Measurements from ENCODE around the gene FUT6.
"Not testable (repeated sequence)": the region's sequence is repeated elsewhere in the genome, so short reads cannot be mapped to it uniquely, and the experiment has no call there.

The FUT6 gene

DNA sequence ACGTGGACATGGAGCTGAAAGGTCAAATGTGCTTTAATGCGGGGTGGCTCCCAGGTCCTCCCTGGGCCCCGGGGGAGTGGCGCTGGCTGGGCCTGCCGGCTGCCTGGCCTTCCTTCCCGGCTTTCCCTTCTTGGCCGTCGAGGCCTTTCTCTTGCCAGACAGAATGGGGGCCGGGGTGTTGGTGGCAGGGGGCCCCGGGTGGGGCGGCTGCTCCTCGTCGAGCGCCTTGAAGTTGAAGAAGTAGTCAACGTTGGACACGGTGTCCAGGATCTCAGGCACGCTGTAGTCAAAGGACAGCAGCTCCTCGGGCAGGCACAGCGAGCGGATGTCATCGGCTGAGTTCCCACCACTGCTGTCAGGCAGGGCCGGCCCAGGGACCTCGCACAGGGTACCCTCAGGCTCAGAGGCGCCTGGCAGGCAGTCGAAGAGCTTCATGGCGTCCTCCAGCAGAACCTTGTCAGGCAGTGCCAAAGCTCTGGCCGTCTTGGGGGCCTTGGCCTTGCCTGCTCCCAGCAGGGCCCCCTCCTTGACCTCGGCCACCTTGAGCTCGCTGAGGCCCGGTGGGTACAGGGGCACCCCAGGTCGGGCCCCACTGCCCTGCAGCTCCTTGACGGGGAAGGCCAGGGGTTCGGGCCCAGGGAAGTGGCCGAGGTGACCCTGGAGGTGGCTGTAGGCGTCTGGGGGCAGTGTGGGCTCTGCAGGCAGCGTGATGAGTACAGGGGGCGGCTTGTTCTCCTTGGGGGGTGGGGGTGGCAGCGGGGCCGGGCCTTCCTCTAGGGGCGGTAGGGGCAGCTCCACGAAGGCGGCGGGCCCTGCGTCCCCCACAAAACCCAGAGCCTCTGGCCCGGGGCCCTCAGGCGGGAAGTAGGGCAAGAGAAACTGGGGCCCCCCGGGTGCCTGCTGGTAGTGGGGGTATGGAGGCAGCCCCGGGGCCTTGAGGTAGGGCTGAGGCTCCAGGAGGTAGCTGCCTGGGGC lies 56.3 kb downstream of the FUT6 start:
- DNase-seq = no peak

DNA sequence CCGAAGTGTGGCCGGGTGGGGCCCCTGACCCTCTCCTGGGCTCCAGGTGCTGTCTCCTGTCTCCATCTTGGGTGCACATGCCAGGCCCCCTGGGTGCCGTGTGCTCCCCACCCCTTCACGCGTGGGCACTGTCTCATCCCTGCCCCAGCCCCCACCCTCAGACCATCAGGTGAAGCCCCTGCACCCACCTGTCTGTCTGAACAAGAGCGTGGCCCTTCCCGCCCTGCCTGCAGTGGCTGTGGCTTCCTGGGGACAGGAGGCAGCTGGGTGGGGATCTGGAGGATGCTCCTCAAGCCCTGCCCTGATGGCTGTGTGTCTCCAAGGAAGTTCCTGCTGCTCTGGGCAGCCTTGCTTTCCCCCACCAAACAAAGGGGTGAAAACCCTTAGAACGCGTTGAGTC lies 57.2 kb downstream of the FUT6 start:
- no peak for DNase-seq

DNA sequence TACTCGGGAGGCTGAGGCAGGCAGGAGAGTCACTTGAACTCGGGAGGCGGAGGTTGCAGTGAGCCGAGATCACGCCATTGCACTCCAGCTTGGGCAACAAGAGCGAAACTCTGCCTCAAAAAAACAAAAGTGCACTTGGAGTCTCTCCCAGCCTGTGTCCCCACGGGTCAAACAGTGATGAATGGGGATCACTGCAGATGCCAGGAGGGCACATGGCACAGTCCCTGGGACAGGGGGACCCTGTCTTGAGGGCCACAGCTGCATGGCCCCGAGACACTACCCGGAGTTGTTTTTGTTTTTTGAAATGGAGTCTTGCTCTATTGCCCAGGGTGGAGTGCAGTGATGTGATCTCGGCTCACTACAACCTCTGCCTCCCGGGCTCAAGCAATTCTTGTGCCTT lies 58.6 kb downstream of the FUT6 start:
- not testable (repeated sequence) for DNase-seq
